ENCODE measurements around the gene ASPHD2.

DNA sequence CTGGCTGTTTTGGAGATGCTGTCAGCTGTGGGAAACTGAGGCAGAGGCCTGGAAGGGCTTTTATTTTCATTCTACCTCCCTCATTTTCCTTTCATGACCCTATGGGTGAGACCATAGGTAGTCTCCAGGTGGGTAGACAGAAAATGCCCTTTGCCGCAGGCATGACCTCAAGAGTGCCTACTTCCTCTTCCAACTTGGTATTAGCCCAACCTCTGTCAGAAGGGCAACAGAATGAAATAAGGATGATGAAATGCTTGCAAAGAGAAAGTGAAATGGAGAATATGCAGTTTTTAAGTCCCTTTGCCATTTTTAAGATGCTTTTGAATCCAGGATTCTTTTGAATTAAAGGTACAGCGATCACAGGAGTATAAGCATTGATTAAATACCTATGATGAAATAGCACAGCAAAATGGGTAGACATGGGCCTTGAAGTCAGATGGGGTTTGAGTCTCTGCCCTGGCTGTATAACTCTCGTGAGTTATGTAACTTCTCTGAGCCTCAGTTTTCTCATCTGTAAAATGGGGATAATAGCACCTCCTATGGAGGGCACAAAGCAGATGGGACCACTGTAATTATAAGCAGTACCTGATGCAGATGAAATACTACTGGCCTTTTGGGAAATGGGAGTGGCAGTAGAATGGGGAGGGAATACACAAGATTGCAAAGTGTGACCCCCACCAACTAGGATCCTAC lies 3.7 kb downstream of the ASPHD2 start:
- TF ChIP-seq POLR2A (IDR thresholded peaks at IDR 0.05) (no peak), CTCF (IDR thresholded peaks at IDR 0.05 in 8 of 11, conservative IDR thresholded peaks at IDR 0.05 in 3 of 11) (no peak)
